NCI-H1694 (cell line): ENCODE results near the gene CFAP44.
"Not testable (repeated sequence)": the region's sequence is repeated elsewhere in the genome, so short reads cannot be mapped to it uniquely, and the experiment has no call there.

Source experiments
- DNase-seq: peaks from one replicate; lab custom pipeline; 2025; lab: John Stamatoyannopoulos, UW

The CFAP44 gene, protein sequence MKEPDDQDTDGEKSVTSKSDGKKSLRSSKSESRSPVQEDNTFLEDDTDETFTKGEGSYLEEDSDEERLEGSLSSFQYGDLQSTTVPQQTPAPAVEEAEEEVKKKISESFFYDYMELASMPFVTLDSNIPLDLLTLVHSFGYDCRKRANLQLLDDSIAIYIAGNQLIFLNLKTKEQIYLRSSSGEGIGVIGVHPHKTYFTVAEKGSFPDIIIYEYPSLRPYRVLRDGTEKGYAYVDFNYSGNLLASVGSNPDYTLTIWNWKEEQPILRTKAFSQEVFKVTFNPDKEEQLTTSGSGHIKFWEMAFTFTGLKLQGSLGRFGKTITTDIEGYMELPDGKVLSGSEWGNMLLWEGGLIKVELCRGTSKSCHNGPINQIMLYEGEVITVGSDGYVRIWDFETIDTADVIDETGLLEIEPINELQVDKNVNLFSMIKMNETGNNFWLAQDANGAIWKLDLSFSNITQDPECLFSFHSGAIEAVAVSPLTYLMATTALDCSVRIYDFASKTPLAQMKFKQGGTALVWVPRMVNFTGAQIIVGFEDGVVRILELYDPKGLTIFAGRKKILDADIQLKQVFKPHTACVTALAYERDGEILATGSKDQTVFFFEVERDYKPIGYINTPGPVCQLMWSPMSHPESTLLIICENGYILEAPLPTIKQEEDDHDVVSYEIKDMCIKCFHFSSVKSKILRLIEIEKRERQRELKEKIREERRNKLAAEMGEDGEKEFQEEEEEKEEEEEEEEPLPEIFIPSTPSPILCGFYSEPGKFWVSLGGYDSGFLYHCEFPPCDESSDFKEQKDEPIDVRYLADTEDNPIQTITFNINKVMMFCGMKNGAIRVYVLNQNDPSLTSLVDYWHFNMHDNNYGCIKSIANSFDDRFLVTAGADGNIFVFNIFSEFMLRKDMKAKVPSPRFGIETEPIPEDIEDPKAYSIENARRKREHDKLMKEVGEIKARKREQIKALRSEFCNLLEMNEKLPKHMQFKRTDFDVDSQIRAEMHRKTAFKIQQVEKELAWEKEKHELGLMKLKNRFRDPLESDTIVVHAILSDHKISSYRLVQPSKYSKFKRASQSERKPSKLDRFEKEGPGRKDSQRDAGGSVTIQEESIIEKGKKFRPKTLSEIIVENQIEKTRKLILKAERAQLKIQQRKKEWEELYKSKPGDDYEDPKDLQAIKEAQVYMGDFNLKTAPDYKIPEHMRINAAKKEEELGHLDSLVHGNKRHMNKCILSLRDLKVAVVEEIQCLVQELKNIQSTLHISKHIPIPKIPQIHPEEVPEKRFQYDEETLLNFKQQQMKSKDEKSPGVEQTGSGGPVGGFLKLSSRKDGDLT (N-terminal part only)

DNA sequence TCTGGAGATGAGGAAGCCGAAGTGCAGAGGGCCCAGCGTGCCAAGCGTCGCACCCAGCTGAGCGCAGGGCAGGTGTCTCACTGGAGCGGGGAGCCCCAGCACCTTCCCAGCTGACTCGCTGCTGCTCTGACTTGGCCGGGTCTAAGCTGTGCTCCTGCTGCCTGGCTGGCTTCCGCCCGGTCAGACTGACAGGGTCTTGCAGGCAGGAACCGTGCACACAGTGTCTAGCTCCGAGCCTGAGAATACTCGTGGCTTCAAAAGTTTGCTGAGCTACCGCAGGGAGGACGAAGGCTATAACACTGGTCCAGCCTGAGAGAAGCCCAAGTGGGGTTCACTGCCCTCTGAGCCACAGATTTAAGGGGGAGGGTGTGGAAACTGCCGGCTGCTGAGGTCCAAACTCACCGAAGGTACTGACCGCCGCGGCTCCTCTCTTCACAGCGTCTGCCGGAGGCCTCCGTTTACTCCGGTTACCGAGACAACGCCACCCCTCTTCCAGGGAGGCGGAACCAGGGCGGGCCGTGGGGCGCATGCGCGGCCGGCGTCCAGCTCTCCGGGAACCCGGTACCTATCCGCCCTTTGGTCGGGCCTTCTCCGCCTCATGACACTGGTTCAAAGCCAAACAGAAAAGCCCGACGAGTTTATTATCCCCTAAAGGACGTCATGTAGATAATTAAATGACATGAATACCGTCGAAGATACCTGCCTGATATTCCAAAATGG lies at the start of gene CFAP44:
Gene CFAP44, minus strand, starts transcription at position 443 of the 720 bp plus-strand sequence. CDS start 7,829 bp downstream, outside the sequence.
- no peak for DNase-seq

GRCh38 chr3:113485161-113485609 lies 43.9 kb upstream of the CFAP44 start:
- DNase-seq, result no peak

- no peak for DNase-seq
These were observed 27.2 kb upstream of the CFAP44 start for GRCh38 chr3:113468539-113468938.

DNA sequence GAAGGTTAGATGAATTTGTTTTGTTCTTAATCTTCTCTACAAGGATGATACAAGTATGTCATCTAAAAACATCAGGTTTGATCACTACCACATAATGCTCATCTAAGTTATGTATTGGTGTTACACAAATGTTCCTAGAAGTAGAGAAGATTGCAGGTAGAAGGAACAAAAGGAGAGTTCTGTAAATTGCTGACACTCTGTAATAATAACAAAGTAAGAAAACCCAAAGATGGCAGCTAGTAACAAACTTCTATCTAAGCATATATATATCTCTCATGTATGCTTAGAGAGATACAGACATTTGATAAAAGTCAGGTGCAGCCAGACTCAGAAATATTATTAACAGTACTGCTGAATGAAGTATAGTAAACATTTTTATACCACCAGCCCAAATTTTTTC lies 20.2 kb upstream of the CFAP44 start:
- no peak for DNase-seq

DNA sequence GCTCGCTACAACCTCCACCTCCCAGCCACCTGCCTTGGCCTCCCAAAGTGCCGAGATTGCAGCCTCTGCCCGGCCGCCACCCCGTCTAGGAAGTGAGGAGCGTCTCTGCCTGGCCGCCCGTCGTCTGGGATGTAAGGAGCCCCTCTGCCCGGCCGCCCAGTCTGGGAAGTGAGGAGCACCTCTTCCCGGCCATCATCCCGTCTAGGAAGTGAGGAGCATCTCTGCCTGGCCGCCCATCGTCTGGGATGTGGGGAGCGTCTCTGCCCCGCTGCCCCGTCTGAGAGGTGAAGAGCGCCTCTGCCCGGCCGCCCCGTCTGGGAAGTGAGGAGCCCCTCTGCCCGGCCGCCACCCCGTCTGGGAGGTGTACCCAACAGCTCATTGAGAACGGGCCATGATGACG lies 17.3 kb upstream of the CFAP44 start:
- not testable (repeated sequence) for DNase-seq

DNA sequence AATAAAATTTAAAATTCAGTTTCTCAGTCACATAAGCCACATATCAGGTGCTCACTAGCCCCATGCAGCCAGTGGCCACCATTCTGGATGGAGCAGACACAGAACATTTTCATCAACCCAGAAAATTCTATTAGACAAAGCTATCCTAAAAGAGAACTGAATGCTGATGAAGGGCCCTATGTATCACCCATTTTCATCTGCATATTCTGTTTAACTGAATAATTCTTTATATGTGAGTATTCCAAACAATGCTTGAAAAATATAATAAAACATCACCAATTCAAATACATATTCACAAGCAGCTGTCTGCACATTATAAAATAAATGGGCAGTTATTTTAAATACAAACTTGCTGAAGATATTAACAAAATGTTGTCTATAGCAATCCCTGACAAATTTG lies 14.2 kb upstream of the CFAP44 start:
- DNase-seq, result no peak

- no peak for DNase-seq
These were observed 13.3 kb upstream of the CFAP44 start for GRCh38 chr3:113454630-113455029.

GRCh38 chr3:113454057-113454456 lies 12.8 kb upstream of the CFAP44 start:
- DNase-seq, result no peak

- no peak for DNase-seq
These were observed 9.6 kb upstream of the CFAP44 start for GRCh38 chr3:113450911-113451310.

GRCh38 chr3:113439606-113440005 lies 1.7 kb downstream of the CFAP44 start:
- DNase-seq, result no peak

DNA sequence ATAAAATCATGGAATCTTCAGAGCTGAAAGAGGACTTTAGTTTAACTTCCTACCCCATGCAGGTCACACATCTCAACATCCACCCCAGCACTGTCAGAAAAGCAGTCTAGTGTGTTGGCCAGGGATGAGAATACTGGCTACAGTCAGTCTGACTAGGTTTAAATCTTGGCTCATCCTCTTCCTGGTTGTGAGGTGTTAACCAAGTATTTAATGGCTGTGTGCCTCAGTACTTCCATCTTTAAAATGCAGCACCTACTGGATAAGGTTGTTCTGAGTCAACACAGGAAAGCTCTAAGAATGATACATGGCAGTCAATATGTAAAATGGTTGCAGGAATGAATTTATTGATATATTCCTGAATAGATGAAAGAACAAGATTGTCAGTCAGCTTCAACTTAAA lies 3.1 kb downstream of the CFAP44 start:
- no peak for DNase-seq

DNA sequence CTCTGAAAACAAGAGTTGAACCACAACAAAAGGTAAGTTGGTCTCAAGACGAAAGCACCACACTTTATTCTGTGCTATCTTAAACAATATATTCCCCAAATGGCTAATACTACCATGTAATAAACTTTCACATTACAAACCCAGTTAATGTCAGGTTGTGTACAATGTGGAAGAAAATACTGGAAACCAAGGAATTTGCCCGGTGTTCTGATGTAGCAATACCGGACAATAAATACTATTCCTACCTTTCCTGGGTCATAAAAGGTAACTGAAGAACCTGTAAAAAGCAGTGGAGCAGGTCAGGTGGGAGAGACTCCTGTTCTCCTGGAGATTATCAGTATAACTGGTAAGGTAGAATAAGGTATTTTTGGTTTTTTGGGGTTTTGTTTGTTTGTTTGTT lies 3.9 kb downstream of the CFAP44 start:
- DNase-seq, result no peak

GRCh38 chr3:113436809-113437208 lies 4.5 kb downstream of the CFAP44 start:
- no peak for DNase-seq

- no peak for DNase-seq
These were observed 9.5 kb downstream of the CFAP44 start for GRCh38 chr3:113431811-113432210.

GRCh38 chr3:113428581-113428980 lies 12.7 kb downstream of the CFAP44 start:
- DNase-seq, result no peak

DNA sequence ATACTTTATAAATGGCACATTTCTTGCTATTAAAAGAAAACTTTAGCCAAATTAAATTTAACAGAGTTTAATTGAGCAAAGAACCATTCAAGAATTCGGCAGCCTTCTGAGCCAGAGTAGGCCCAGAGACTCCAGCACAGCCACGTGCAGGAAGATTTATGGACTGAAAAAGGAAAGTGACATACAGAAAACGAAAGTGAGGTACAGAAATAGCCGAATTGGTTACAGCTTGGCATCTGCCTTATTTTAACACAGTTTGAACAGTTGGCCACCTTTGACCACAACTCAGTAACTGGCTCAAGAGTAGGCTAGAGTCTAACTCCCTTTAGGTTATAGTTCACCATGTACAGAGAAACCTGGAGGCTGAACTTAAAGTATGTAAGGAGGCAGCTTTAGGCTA lies 17.6 kb downstream of the CFAP44 start:
- no peak for DNase-seq

- no peak for DNase-seq
These were observed 20.2 kb downstream of the CFAP44 start for GRCh38 chr3:113421082-113421481.

DNA sequence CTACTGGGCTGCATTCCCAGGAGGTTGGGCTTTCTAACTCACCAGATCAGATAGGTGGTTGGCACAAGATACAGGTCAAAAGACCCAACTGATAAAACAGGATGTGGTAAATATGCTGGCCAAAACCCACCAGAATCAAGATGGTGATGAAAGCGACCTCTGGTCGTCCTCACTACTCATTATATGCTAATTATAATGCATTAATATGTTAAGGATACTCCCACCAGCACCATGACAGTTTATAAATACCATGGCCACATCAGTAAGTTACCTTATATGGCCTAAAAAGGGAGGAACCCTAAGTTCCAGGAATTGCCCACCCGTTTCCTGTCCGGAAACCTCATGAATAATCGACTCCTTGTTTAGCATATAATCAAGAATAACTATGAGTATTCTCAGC lies 31.6 kb downstream of the CFAP44 start:
- no peak for DNase-seq

- DNase-seq, result no peak
These were observed 36.1 kb downstream of the CFAP44 start for GRCh38 chr3:113405180-113405579.

DNA sequence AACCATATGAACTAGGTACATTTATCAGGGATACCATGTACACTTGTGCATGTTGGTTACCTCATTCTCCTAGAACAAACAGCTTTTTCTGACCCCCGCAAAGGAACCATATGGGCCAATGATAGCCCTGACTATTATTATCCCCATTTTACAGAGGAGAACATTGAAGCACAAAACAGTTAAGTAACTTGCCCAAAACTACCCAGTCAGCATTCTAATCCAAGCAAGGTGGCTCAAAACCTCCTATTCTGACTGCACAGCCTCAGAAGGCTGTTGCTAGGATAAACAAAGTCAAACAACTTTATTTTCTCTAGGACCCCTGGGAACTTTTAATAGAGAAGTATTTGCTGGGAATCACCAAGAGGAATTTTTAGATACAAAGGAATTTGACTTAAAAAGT lies 36.7 kb downstream of the CFAP44 start:
- DNase-seq, result no peak
